Suprapubic skin (tissue), 3 donors: ENCODE measurements around the gene PCNX1.
"Not testable (repeated sequence)": the region's sequence is repeated elsewhere in the genome, so short reads cannot be mapped to it uniquely, and the experiment has no call there.

ENCODE experiments used
- CTCF ChIP-seq, 2 donors: fragments of 200-600 bp in 1 of 2; fragments of 450-650 bp in 1 of 2; sonication (generic) in 1 of 2; IDR thresholded peaks; one replicate each; pipeline ENCODE4 v1.5.1; 2016 to 2019; ENCODE audit warnings: antibody characterized with exemption in 2 of 2, mild to moderate bottlenecking in 1 of 2, moderate library complexity in 1 of 2
- POLR2A ChIP-seq, 2 donors: fragments of 450-650 bp; IDR thresholded peaks; one replicate each; pipeline ENCODE4 v1.6.1; 2017; ENCODE audit warnings: antibody characterized with exemption in 2 of 2, mild to moderate bottlenecking in 2 of 2, moderate library complexity in 2 of 2

- TF ChIP-seq CTCF, POLR2A (IDR thresholded peaks at IDR 0.05): not testable (repeated sequence)
Observed at GRCh38 chr14:70880888-70881287, 26.4 kb upstream of the PCNX1 start.
